HepG2 (cell line): ENCODE results near the gene CDK10. TPM values are rescaled to one million over a fixed set of nuclear protein-coding genes. Genes with fewer than 3 reads are reported as not detected.
A peak's percentile ranks its signal among the peaks of the same experiment; 100 is the strongest.

Experiments
- AGO2 ChIP-seq: fragments of 200-400 bp; formaldehyde crosslinking; optimal IDR thresholded peaks from 2 replicates; pipeline ENCODE3; 2017; ENCODE audit warnings: mild to moderate bottlenecking, low read depth, low read length, moderate library complexity
- ASH2L ChIP-seq: fragments of 300-600, 200-600 bp; sonication (generic); IDR thresholded peaks from 2 replicates; pipeline ENCODE4 v1.7.0; 2017; ENCODE audit warnings: low read depth, mild to moderate bottlenecking, moderate library complexity, mixed read lengths, low read length; ENCODE audit not compliant: insufficient read length
- FOXA3 ChIP-seq: IDR thresholded peaks from 2 replicates; pipeline ENCODE4 v1.6.1; 2016; ENCODE audit warnings: missing genetic modification reagents, missing compliant biosample characterization
- GABPB1 ChIP-seq: IDR thresholded peaks from 2 replicates; pipeline ENCODE4 v1.6.1; 2016; ENCODE audit warnings: mild to moderate bottlenecking, missing genetic modification reagents, moderate library complexity, missing compliant biosample characterization
- MAFF ChIP-seq: IDR thresholded peaks from 2 replicates; pipeline ENCODE4 v1.6.1; 2011; ENCODE audit warnings: low read depth, low read length, improper control_type of control experiment
- PBX3 ChIP-seq: sonication (generic); formaldehyde crosslinking; IDR thresholded peaks from 2 replicates; pipeline ENCODE4 v1.8.1; 2023; ENCODE audit warnings: missing genetic modification reagents, inconsistent platforms, borderline replicate concordance
- POLR2AphosphoS5 ChIP-seq: IDR thresholded peaks from 2 replicates; pipeline ENCODE4 v1.6.1; 2012; ENCODE audit warnings: low read depth, low read length
- RBM39 ChIP-seq: fragments of 200-400 bp; formaldehyde crosslinking; IDR thresholded peaks from one replicate; pipeline ENCODE4 v1.6.1; 2018; ENCODE audit warnings: antibody characterized with exemption, mild to moderate bottlenecking, low read depth, low read length; ENCODE audit not compliant: poor library complexity, severe bottlenecking
- SIX1 ChIP-seq: sonication (generic); formaldehyde crosslinking; IDR thresholded peaks from 2 replicates; pipeline ENCODE4 v1.4.0; 2020; ENCODE audit warnings: missing genetic modification reagents, borderline replicate concordance
- TERF1 ChIP-seq: sonication (generic); formaldehyde crosslinking; IDR thresholded peaks from 2 replicates; pipeline ENCODE4 v1.8.0; 2022; ENCODE audit warnings: mild to moderate bottlenecking, missing genetic modification reagents, moderate library complexity
- THRA ChIP-seq: sonication (generic); formaldehyde crosslinking; IDR thresholded peaks from 2 replicates; pipeline ENCODE4 v1.4.0; 2020; ENCODE audit warnings: missing genetic modification reagents, borderline replicate concordance
- ZBTB1 ChIP-seq: sonication (generic); formaldehyde crosslinking; IDR thresholded peaks from 2 replicates; pipeline ENCODE4 v1.4.0; 2020; ENCODE audit warnings: missing genetic modification reagents, borderline replicate concordance
- ZBTB33 ChIP-seq: sonication (generic); formaldehyde crosslinking; IDR thresholded peaks from 2 replicates; pipeline ENCODE4 v1.4.0; 2020; ENCODE audit warnings: missing genetic modification reagents
- ZBTB7A ChIP-seq: sonication (generic); formaldehyde crosslinking; IDR thresholded peaks from 2 replicates; pipeline ENCODE4 v1.8.0; 2022; ENCODE audit warnings: mild to moderate bottlenecking, missing genetic modification reagents
- ZMYM3 ChIP-seq: sonication (generic); formaldehyde crosslinking; IDR thresholded peaks from 2 replicates; pipeline ENCODE4 v1.5.1; 2020; ENCODE audit warnings: mild to moderate bottlenecking, missing genetic modification reagents
- ZNF225 ChIP-seq: sonication (generic); formaldehyde crosslinking; IDR thresholded peaks from 2 replicates; pipeline ENCODE4 v1.4.0; 2020; ENCODE audit warnings: mild to moderate bottlenecking, missing genetic modification reagents
- ZNF546 ChIP-seq: sonication (generic); formaldehyde crosslinking; conservative IDR thresholded peaks from 2 replicates; pipeline ENCODE4 v1.8.1; 2023; ENCODE audit warnings: mild to moderate bottlenecking, missing genetic modification reagents
- ZNF607 ChIP-seq: sonication (generic); formaldehyde crosslinking; IDR thresholded peaks from 2 replicates; pipeline ENCODE4 v1.5.1; 2020; ENCODE audit warnings: missing genetic modification reagents, mild to moderate bottlenecking, borderline replicate concordance
- ZZZ3 ChIP-seq: sonication (generic); formaldehyde crosslinking; IDR thresholded peaks from 2 replicates; pipeline ENCODE4 v1.4.0; 2020; ENCODE audit warnings: missing genetic modification reagents, mild to moderate bottlenecking, borderline replicate concordance
- polyA plus RNA-seq, 8 experiments: library from polyadenylated mRNA; depleted of rRNA in 3 of 8; stranded (reverse) in 7 of 8; unstranded in 1 of 8; fragments of >200 nt; fragmentation: Illumina TruSeq in 4 of 8; extraction: Trizol in 4 of 8; gene quantifications; 2 replicates each; pipeline versions ENCODE4 v1.2.1 to v1.2.3, GENCODE V29; 2011 to 2016; ENCODE audit warnings: low read depth in 4 of 8, missing spikeins in 1 of 8, mixed read lengths in 1 of 8; ENCODE audit not compliant: insufficient read depth in 1 of 8
- total RNA-seq, 5 experiments: library from RNA; depleted of rRNA; stranded (reverse); fragments of >200 nt; fragmentation: Illumina TruSeq; extraction: Trizol; gene quantifications; 2 replicates each; pipeline ENCODE4 v1.2.3, GENCODE V29; 2016; ENCODE audit warnings: low read depth in 1 of 5

CDK10 gene
- total and polyA plus RNA-seq, 2 of the 13 experiments (the other 11 are each of a cell fraction or from before 2014, with no cell fraction given), result 2.5 to 3.9 TPM

GRCh38 chr16:89686520-89687091, at the start of gene CDK10 (continued):
- TF ChIP-seq TERF1 (no peak), PBX3 (CRISPR knock-in tag) (no peak), SIX1 (CRISPR knock-in tag) (no peak), ZZZ3 (no peak), POLR2AphosphoS5 (no peak), AGO2 (peak; percentile 65), ZBTB1 (CRISPR knock-in tag) (no peak), ZNF546 (CRISPR knock-in tag) (no peak), RBM39 (peak; percentile 40), ZBTB33 (CRISPR knock-in tag) (peak; percentile 72), ASH2L (no peak), ZBTB7A (CRISPR knock-in tag) (no peak), ZNF607 (CRISPR knock-in tag) (no peak), FOXA3 (CRISPR knock-in tag) (no peak), THRA (no peak), GABPB1 (CRISPR knock-in tag) (no peak), ZMYM3 (CRISPR knock-in tag) (no peak), ZNF225 (no peak; the same call in 1 of the 2 replicates), MAFF (no peak)
